MM.1S (cell line): ENCODE results near the gene SLC4A4.

Experiments
- EZH2 ChIP-seq: fragments of 300-600 bp; sonication (generic); optimal IDR thresholded peaks from 2 replicates; pipeline ENCODE3; 2017; ENCODE audit warnings: low read depth, mild to moderate bottlenecking, antibody characterized with exemption, low read length, mixed read lengths
- EZH2phosphoT487 ChIP-seq: fragments of 300-600 bp; sonication (generic); IDR thresholded peaks from 2 replicates; pipeline ENCODE4 v1.6.1; 2018; ENCODE audit warnings: antibody characterized with exemption, low read length
- TF ChIP-seq, protein P1 (sequence below): fragments of 300-600 bp; sonication (generic); IDR thresholded peaks from 2 replicates; pipeline ENCODE4 v1.5.1; 2016; ENCODE audit warnings: antibody characterized with exemption, low read length, mixed read lengths

DNA sequence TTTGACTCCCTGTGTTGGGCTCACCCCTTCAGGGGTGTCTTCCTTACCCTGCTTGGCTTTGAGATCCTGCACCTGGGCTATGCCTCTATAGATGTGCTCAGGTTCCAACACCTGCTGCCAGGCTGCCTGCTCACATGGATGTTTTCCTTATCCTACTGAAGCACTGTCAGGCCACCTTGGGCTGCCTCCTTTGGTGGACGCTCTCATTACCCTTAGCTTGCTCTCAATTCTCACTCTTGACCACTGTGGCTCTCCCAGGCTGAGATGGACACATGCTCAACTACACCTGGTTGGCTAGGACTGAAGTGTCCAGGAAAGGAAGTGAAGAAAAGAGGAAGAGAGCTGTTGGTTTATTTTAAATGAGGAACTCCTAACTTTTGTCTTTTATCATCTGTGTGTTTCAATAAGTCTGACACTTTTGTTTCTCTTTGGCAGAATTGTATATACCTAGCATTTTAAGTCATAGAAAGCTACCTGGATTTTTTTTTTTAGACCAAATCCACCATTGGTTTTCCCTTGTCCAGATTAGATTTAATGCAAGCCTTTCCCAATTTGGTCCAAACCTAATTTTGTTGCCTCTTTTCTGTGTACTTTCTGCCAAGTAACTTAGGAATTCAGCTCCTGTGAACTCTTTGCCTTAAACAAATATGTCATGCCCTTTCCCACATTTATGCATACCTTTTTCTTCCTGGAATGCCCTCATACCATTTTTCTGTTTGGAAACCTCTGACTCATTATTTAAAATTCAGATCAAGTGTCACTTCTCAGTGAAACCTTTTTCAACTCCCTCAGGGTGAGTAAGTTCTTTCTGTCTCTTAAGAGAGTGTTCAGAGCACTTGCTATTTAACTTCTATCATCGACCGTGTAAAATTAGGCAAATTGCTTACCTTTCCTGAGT, 269.2 kb downstream of the SLC4A4 start:
- TF ChIP-seq, protein P1, sequence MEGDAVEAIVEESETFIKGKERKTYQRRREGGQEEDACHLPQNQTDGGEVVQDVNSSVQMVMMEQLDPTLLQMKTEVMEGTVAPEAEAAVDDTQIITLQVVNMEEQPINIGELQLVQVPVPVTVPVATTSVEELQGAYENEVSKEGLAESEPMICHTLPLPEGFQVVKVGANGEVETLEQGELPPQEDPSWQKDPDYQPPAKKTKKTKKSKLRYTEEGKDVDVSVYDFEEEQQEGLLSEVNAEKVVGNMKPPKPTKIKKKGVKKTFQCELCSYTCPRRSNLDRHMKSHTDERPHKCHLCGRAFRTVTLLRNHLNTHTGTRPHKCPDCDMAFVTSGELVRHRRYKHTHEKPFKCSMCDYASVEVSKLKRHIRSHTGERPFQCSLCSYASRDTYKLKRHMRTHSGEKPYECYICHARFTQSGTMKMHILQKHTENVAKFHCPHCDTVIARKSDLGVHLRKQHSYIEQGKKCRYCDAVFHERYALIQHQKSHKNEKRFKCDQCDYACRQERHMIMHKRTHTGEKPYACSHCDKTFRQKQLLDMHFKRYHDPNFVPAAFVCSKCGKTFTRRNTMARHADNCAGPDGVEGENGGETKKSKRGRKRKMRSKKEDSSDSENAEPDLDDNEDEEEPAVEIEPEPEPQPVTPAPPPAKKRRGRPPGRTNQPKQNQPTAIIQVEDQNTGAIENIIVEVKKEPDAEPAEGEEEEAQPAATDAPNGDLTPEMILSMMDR = no peak
- TF ChIP-seq EZH2phosphoT487 = no peak
- TF ChIP-seq EZH2 = no peak
